Transverse colon (tissue), 4 donors: ENCODE measurements around the gene ZMAT3. TPM values are rescaled to one million over a fixed set of nuclear protein-coding genes. Genes with fewer than 3 reads are reported as not detected.
A peak's percentile ranks its signal among the peaks of the same experiment; 100 is the strongest.

Experiments used
- DNase-seq: peaks from one replicate; pipeline ENCODE4 v3.0.0-alpha.2; 2019
- H3K27ac ChIP-seq, 4 donors: fragments of 200-600 bp; sonication (generic); 2 replicates each; pipeline ENCODE4 v1.5.1; 2016 to 2018; ENCODE audit warnings: inconsistent platforms in 4 of 4
- H3K27me3 ChIP-seq: fragments of 200-600 bp; sonication (generic); 2 replicates; pipeline ENCODE4 v1.5.1; 2017; ENCODE audit warnings: inconsistent platforms
- H3K36me3 ChIP-seq, 4 donors: fragments of 200-600 bp; sonication (generic); 2 replicates each; pipeline ENCODE4 v1.5.1; 2017 to 2019; ENCODE audit warnings: inconsistent platforms in 4 of 4
- H3K4me1 ChIP-seq, 4 donors: fragments of 200-600 bp; sonication (generic); 2 replicates each; pipeline ENCODE4 v1.5.1; 2017 to 2020; ENCODE audit warnings: inconsistent platforms in 4 of 4
- H3K4me3 ChIP-seq, 4 donors: fragments of 200-600 bp; sonication (generic); 1 replicate in 1 of 4; 2 replicates in 3 of 4; pipeline versions ENCODE4 v1.5.1 to v1.6.1; 2017 to 2019; ENCODE audit warnings: inconsistent platforms in 4 of 4
- H3K9me3 ChIP-seq, 2 donors: fragments of 200-600 bp; sonication (generic); 2 replicates each; pipeline ENCODE4 v1.5.1; 2017 to 2019; ENCODE audit warnings: inconsistent platforms in 2 of 2
- EP300 ChIP-seq: sonication (generic); formaldehyde crosslinking; IDR thresholded peaks from one replicate; pipeline ENCODE4 v1.6.1; 2017; ENCODE audit warnings: antibody characterized with exemption, low read depth
- POLR2A ChIP-seq: fragments of 450-650 bp; IDR thresholded peaks from one replicate; pipeline ENCODE4 v1.6.1; 2016; ENCODE audit warnings: antibody characterized with exemption, mild to moderate bottlenecking, moderate library complexity
- POLR2AphosphoS5 ChIP-seq, 3 donors: sonication (generic); formaldehyde crosslinking; IDR thresholded peaks; one replicate each; pipeline ENCODE4 v1.6.1; 2016; ENCODE audit warnings: antibody characterized with exemption in 3 of 3
- WGBS, 2 donors: methylation state at CpG; one replicate each; pipeline ENCODE4 v1.1.5; 2018; ENCODE audit warnings: low coverage in 1 of 2; 5-methylcytosine and 5-hydroxymethylcytosine counted together
- in situ Hi-C, 4 donors: fragments of 200-750 bp; cut with MboI; loops; one replicate each; pipeline versions ENCODE4 v1.15.0 to v1.15.1; 2017; ENCODE audit warnings: low sequenced_read_pairs in 3 of 4, low pct_ligation_motif_present in 1 of 4, low pct_unique_long_range_greater_than_20kb in 1 of 4
- intact Hi-C: fragments of 100-400 bp; cut with DNase I; formaldehyde crosslinking; loops from one replicate; pipeline ENCODE4 v1.15.1; 2023; ENCODE audit warnings: low total_unique reads
- total RNA-seq, 4 donors: library from RNA; depleted of rRNA; stranded (reverse); fragments of >200 nt; gene quantifications; one replicate each; pipeline ENCODE4 v1.1.0, GENCODE V29; 2016
- TF ChIP-seq, protein P1 (sequence below), 5 experiments: fragments of 200-600 bp in 3 of 5; fragments of 450-650 bp in 2 of 5; sonication (generic) in 3 of 5; IDR thresholded peaks; 1 replicate in 2 of 5; 2 replicates in 3 of 5; pipeline ENCODE4 v1.5.1; 2016 to 2017; ENCODE audit warnings: antibody characterized with exemption in 5 of 5, inconsistent platforms in 3 of 5, mild to moderate bottlenecking in 2 of 5, moderate library complexity in 1 of 5

Gene ZMAT3
- total RNA-seq, 4 donors from 2014 or later, result 6.4 to 11.7 (median 9.7) TPM

DNA sequence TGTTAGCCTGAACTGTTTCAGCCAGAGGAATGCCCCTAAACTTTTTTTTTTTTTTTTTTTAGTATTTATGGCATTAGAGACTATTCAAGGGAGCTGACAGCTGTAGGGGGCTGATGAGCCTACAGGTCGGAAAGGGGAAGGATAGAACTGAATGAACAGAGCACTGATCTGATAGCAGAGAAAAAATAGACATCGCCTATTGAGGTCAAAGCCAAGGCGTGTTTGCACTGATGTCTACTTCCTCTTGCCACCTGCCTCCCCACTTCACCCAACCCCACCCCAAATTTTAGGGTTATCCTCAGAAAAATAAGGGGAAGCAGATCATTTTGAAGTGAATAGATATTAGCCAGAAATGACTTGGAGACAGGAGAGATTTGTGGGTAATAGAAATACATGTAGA is 3.0 kb upstream of the ZMAT3 start:
- DNase-seq, result no peak
- TF ChIP-seq, protein P1, sequence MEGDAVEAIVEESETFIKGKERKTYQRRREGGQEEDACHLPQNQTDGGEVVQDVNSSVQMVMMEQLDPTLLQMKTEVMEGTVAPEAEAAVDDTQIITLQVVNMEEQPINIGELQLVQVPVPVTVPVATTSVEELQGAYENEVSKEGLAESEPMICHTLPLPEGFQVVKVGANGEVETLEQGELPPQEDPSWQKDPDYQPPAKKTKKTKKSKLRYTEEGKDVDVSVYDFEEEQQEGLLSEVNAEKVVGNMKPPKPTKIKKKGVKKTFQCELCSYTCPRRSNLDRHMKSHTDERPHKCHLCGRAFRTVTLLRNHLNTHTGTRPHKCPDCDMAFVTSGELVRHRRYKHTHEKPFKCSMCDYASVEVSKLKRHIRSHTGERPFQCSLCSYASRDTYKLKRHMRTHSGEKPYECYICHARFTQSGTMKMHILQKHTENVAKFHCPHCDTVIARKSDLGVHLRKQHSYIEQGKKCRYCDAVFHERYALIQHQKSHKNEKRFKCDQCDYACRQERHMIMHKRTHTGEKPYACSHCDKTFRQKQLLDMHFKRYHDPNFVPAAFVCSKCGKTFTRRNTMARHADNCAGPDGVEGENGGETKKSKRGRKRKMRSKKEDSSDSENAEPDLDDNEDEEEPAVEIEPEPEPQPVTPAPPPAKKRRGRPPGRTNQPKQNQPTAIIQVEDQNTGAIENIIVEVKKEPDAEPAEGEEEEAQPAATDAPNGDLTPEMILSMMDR (IDR thresholded peaks at IDR 0.05), result no peak
- no peak for TF ChIP-seq POLR2AphosphoS5 (IDR thresholded peaks at IDR 0.05)
- H3K4me3 ChIP-seq, result no peak overlapping the region
- H3K27me3 ChIP-seq, result no peaks in the 10 kb centered on the region
- in situ Hi-C loops, result no loop called here
- H3K27ac ChIP-seq, result no peak overlapping the region
- H3K9me3 ChIP-seq, result no peaks in the 10 kb centered on the region
- 55 to 59% methylated on average over 3 of the region's 3 CpGs for WGBS, 2 donors
- intact Hi-C loops, result no loop called here
- H3K36me3 ChIP-seq, result no peaks in the 10 kb centered on the region
- peaks cover 0 to 18% (median 12%) of the 10 kb centered on the region in 4 donors for H3K4me1 ChIP-seq

DNA sequence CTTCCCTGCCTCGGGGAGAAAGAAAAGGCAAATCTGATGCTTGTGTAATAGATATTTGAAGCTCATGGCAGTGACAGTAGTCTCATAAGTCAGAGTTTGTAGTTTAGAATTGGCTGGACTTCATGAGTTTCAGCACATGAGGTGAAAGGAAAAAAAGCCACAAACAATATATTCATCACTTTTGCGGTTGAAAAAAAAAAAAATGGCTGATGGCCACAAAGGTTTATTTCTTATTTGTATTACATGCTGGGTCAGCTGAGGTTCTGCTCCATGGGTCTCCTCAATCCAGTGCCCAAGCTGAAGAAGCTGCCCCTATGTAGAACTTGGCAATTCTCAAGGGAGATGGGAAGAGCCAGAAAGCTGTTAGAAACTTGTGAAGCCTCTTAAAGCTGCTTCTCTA is 2.2 kb upstream of the ZMAT3 start:
- Histone ChIP-seq H3K36me3 (no peaks in the 10 kb centered on the region), H3K27ac (no peak overlapping the region), H3K4me3 (no peak overlapping the region), H3K9me3 (no peaks in the 10 kb centered on the region), H3K4me1 (peaks cover 0 to 22% (median 13%) of the 10 kb centered on the region in 4 donors), H3K27me3 (no peaks in the 10 kb centered on the region)
- WGBS, 2 donors, result 86 to 93% methylated on average over 2 of the region's 2 CpGs
- in situ Hi-C loops (no loop called here), intact Hi-C loops (no loop called here)
- no peak for TF ChIP-seq EP300
- TF ChIP-seq, protein P1 (IDR thresholded peaks at IDR 0.05), result no peak
- no peak for TF ChIP-seq POLR2A
- no peak for TF ChIP-seq POLR2AphosphoS5 (IDR thresholded peaks at IDR 0.05)
- no peak for DNase-seq

- no peak for TF ChIP-seq POLR2AphosphoS5 (IDR thresholded peaks at IDR 0.05)
- no peak for TF ChIP-seq EP300
- no peak for TF ChIP-seq POLR2A
- TF ChIP-seq, protein P1 (IDR thresholded peaks at IDR 0.05), result no peak
- Histone ChIP-seq H3K36me3 (peaks cover 0 to 4% (median 0%) of the 10 kb centered on the region in 4 donors), H3K27ac (peak overlapping the region; percentile 82 to 97 (median 88)), H3K9me3 (no peaks in the 10 kb centered on the region), H3K4me1 (peaks cover 0 to 25% (median 13%) of the 10 kb centered on the region in 4 donors), H3K4me3 (peak overlapping the region; percentile 57 to 82 (median 74)), H3K27me3 (no peaks in the 10 kb centered on the region)
- WGBS, 2 donors, result 1% methylated on average over 7 of the region's 7 CpGs; no CpG with 5 or more reads in 1 of the 2 donors
- in situ Hi-C loops, result no loop called here
- intact Hi-C loops, result no loop called here
- DNase-seq, result peak; percentile 40
Measured at GRCh38 chr3:179072100-179072438, 460 bp upstream of the ZMAT3 start.

DNA sequence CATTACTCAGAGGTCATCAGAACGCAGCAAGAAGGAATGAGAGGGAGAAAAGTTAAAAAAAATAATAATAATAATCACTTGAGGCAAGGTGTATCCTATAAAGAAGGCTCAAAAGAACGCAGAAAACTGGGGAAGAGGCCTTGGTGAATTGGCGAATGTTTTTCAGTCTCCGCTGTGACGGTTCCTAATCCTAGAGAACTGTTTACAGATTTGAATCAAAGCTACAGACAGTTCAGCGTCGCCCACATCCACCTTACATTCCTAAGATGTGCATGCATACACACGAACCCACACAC is 634 bp downstream of the ZMAT3 start:
- Histone ChIP-seq H3K27me3 (no peaks in the 10 kb centered on the region), H3K27ac (peak overlapping the region; percentile 82 to 97 (median 88)), H3K4me1 (peaks cover 0 to 25% (median 13%) of the 10 kb centered on the region in 4 donors), H3K9me3 (no peaks in the 10 kb centered on the region), H3K4me3 (peak overlapping the region; percentile 57 to 82 (median 74)), H3K36me3 (peaks cover 0 to 15% (median 0%) of the 10 kb centered on the region in 4 donors)
- in situ Hi-C loops, result no loop called here
- no peak for DNase-seq
- TF ChIP-seq EP300, result no peak
- no peak for TF ChIP-seq POLR2A
- TF ChIP-seq, protein P1 (IDR thresholded peaks at IDR 0.05), result no peak
- TF ChIP-seq POLR2AphosphoS5 (IDR thresholded peaks at IDR 0.05), result no peak
- WGBS, 2 donors, result 14 to 15% methylated on average over 6 to 8 of the region's 8 CpGs
- intact Hi-C loops, result no loop called here
